Gastrocnemius medialis (tissue), 4 donors: ENCODE measurements around the gene CAND1.

Experiments
- POLR2A ChIP-seq, 2 donors: fragments of 450-650 bp; IDR thresholded peaks; one replicate each; pipeline ENCODE4 v1.6.1; 2017; ENCODE audit warnings: antibody characterized with exemption in 2 of 2, mild to moderate bottlenecking in 2 of 2, moderate library complexity in 2 of 2
- TF ChIP-seq, protein P1 (sequence below), 5 experiments: fragments of 450-650 bp in 3 of 5; fragments of 200-600 bp in 2 of 5; sonication (generic) in 2 of 5; IDR thresholded peaks in 4 of 5; conservative IDR thresholded peaks in 1 of 5; 1 replicate in 4 of 5; 2 replicates in 1 of 5; pipeline ENCODE4 v1.5.1; 2016 to 2019; ENCODE audit warnings: antibody characterized with exemption in 5 of 5, mild to moderate bottlenecking in 3 of 5, moderate library complexity in 3 of 5

DNA sequence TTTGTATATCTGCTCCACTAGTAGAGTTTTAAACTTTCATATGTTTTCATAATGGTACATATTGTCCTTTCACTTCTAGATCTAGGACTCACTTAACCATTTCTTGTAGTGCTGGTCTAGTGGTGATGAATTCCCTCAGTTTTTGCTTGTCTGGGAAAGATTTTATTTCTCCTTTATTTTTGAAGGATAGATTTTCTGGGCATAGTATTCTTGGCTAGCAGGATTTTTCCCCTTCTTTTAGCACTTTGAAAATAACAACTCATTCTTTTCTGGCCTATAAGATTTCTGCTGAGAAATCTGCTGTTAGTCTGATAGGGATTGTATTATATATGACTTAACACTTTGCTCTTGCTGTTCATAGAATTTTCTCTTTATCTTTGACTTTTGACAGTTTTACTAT lies 69.3 kb downstream of the CAND1 start:
- TF ChIP-seq, protein P1, sequence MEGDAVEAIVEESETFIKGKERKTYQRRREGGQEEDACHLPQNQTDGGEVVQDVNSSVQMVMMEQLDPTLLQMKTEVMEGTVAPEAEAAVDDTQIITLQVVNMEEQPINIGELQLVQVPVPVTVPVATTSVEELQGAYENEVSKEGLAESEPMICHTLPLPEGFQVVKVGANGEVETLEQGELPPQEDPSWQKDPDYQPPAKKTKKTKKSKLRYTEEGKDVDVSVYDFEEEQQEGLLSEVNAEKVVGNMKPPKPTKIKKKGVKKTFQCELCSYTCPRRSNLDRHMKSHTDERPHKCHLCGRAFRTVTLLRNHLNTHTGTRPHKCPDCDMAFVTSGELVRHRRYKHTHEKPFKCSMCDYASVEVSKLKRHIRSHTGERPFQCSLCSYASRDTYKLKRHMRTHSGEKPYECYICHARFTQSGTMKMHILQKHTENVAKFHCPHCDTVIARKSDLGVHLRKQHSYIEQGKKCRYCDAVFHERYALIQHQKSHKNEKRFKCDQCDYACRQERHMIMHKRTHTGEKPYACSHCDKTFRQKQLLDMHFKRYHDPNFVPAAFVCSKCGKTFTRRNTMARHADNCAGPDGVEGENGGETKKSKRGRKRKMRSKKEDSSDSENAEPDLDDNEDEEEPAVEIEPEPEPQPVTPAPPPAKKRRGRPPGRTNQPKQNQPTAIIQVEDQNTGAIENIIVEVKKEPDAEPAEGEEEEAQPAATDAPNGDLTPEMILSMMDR (IDR thresholded peaks at IDR 0.05 in 4 of 5, conservative IDR thresholded peaks at IDR 0.05 in 1 of 5) = no peak
- no peak for TF ChIP-seq POLR2A (IDR thresholded peaks at IDR 0.05)
